ENCODE results near the gene SHLD2. TPM values are rescaled to one million over a fixed set of nuclear protein-coding genes. Genes with fewer than 3 reads are reported as not detected.
"Not testable (repeated sequence)": the region's sequence is repeated elsewhere in the genome, so short reads cannot be mapped to it uniquely, and the experiment has no call there.

SHLD2 gene
- polyA plus RNA-seq, 1 experiment = 7.7 TPM

DNA sequence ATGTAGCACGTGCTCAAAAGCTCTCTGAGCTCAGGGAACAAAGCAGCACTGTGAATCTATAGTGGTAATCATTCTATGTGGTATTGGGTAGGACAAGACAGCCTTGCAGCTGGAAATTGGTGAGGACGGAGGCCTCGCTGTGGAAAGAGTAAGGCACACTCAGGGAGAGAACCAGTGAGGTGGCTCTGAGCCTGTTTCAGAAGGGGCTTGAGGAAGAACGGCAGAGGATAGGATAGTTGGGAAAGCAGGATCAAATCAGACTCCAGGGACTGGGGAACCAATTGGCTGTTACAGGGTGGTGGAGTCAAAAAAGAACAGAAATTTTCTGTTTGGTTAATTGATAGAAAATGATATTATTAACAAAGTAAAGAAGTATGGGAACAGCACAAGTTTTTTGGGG, 74.9 kb downstream of the SHLD2 start:
- DNase-seq (ENCODE audit: low read depth); CTCF ChIA-PET; H3K36me3 ChIP-seq (ENCODE audit: control insufficient read depth, insufficient read depth, low read length); H3K4me3 ChIP-seq (ENCODE audit: low read depth, low read length); H3K27me3 ChIP-seq (ENCODE audit: control insufficient read depth, insufficient read depth, low read length); POLR2A ChIA-PET: not testable (repeated sequence)

DNA sequence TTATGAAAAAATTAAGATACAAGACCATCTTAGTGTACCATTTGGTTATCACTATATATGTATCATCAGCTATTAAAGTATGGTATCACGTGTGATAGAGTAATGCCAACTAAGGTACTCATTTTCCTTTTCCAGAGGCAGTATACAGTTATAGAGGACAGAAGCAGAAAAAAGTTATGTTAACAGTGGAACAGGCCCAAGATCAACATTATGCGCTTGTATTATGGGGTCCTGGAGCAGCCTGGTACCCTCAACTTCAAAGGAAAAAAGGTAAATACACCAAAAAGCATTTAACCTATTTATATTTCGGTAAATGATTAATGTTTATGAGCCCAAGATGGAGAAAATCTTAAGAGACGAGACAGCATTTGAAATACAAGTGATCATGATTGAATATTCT, 75.7 kb downstream of the SHLD2 start:
- POLR2A ChIA-PET, CTCF ChIA-PET: not testable (repeated sequence)

DNA sequence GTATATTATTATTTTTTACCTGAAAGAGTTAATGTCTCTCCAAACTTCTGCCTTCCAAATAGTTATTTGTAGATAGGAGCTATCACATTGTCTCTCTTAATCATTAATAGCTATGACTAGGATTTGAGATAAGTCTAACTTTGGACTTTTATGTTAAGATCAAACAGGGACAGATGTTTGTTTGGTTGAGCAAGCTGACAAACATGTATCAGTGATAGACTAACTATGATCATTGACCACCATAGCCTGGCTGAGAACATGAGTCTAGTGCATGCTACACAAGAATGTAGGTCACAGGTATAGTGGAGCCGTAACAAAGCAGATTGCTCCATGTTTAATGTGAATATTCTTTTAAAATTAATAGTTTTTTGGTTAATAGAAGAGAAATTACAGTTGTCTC, 76.7 kb downstream of the SHLD2 start:
- CTCF ChIA-PET; DNase-seq (ENCODE audit: low read depth): not testable (repeated sequence)

More for the DNA sequence above, 75.7 kb downstream of the SHLD2 start:
- H3K27me3 ChIP-seq (ENCODE audit: control insufficient read depth, insufficient read depth, low read length); H3K36me3 ChIP-seq (ENCODE audit: control insufficient read depth, insufficient read depth, low read length); DNase-seq (ENCODE audit: low read depth); H3K4me3 ChIP-seq (ENCODE audit: low read depth, low read length): not testable (repeated sequence)

DNA sequence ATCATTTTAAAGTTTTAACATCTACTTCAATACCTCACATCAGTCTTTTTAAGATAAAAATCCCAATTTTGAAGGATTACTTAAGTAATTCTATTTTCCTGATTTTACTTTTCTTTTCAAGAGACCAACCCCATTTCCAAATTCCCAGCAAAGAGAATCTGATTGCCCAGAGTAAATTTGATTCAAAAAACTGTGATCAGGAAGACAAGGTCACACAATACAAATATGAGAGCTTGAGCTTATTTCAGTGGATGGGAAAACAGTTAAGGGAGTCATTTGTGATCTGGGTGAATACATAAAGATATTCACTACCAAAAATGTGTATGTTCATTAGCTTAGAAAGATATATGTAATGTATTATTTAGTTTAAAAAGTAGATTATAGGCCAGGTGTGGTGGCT, 77.2 kb downstream of the SHLD2 start:
- H3K4me3 ChIP-seq (ENCODE audit: low read depth, low read length); CTCF ChIA-PET; H3K27me3 ChIP-seq (ENCODE audit: control insufficient read depth, insufficient read depth, low read length); POLR2A ChIA-PET; DNase-seq (ENCODE audit: low read depth); H3K36me3 ChIP-seq (ENCODE audit: control insufficient read depth, insufficient read depth, low read length): not testable (repeated sequence)

More for the DNA sequence above, 76.7 kb downstream of the SHLD2 start:
- H3K4me3 ChIP-seq (ENCODE audit: low read depth, low read length); H3K27me3 ChIP-seq (ENCODE audit: control insufficient read depth, insufficient read depth, low read length); H3K36me3 ChIP-seq (ENCODE audit: control insufficient read depth, insufficient read depth, low read length); POLR2A ChIA-PET: not testable (repeated sequence)

DNA sequence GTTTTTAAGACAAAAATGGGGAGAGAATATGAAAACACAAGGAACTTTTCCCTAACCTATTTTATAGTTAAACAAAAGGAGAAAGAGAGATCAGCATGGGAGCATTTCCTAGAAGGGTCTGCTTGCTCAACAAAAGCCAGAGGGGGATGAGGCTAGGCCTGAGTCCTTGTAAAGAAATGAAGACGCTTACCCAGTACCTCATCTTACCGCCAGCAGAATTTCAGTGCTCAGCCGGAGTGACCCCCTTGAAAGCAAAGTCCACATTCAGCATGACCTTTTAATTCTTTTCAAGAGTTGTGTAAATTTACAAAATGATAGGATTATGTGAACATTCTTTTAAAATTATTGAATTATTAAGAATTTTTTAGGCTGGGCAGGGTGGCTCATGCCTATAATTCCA, 82.6 kb downstream of the SHLD2 start:
- H3K4me3 ChIP-seq (ENCODE audit: low read depth, low read length); DNase-seq (ENCODE audit: low read depth); CTCF ChIA-PET; POLR2A ChIA-PET; H3K27me3 ChIP-seq (ENCODE audit: control insufficient read depth, insufficient read depth, low read length); H3K36me3 ChIP-seq (ENCODE audit: control insufficient read depth, insufficient read depth, low read length): not testable (repeated sequence)

DNA sequence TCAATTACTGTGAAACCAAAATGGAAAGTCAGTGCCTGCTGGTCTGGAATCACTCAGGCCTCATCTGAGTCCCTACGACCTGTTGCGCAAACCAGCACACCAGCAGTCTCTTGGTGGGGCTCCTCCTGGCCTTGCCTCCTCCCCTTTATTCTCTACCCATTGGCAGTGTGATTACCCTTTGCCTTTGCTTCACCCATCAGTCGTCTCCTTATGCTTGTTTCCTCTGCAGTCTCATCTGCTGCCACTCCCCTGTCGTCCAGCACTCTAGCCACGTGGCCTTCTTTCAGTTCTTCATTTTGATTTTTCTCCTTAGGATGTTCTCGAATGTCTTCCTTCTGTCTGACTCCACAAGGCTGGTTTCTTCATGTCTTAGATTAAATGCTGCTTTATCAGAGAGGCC, 89.4 kb downstream of the SHLD2 start:
- CTCF ChIA-PET; POLR2A ChIA-PET; DNase-seq (ENCODE audit: low read depth): not testable (repeated sequence)

DNA sequence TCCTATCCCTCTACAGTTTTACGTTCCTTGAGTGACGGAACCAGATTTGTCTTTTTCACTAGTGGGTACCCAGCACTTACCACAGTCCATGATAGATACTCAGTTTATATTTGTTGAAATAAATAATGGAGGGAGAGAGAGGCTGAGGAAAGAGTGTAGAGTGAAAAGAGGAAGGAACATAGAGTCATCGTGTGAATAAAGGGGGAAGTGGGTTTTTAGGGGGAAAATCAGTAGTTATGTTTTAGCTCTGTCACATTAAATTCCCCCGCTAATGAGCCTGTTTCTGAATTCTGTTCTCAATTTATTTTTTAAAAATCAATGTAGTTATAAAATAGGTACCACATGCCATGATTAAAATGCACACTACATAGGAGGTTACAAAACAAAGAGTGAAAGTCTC, 91.0 kb downstream of the SHLD2 start:
- H3K4me3 ChIP-seq (ENCODE audit: low read depth, low read length); H3K36me3 ChIP-seq (ENCODE audit: control insufficient read depth, insufficient read depth, low read length); H3K27me3 ChIP-seq (ENCODE audit: control insufficient read depth, insufficient read depth, low read length); DNase-seq (ENCODE audit: low read depth); CTCF ChIA-PET; POLR2A ChIA-PET: not testable (repeated sequence)

More for the DNA sequence above, 89.4 kb downstream of the SHLD2 start:
- H3K4me3 ChIP-seq (ENCODE audit: low read depth, low read length); H3K36me3 ChIP-seq (ENCODE audit: control insufficient read depth, insufficient read depth, low read length); H3K27me3 ChIP-seq (ENCODE audit: control insufficient read depth, insufficient read depth, low read length): not testable (repeated sequence)

DNA sequence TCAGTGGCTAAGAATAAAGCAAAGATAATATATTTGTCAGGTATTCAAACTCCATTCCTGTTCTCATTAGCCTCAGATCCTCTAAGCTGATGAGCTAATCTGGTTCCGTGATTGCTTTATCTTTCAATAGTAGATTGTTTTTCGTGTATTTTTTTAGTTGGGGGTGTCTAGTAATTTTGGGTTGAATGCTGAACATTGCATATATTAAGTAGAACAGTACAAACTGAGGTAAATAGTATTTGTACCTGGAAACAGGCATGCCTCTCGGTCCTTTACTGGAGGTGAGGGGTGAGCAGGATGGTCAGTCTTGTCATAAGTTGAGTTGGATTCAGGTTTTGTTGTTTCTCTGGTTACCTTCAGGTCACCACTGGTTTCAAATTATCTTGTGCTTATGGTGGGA, 92.6 kb downstream of the SHLD2 start:
- H3K4me3 ChIP-seq (ENCODE audit: low read depth, low read length); DNase-seq (ENCODE audit: low read depth); CTCF ChIA-PET; H3K36me3 ChIP-seq (ENCODE audit: control insufficient read depth, insufficient read depth, low read length); H3K27me3 ChIP-seq (ENCODE audit: control insufficient read depth, insufficient read depth, low read length); POLR2A ChIA-PET: not testable (repeated sequence)

DNA sequence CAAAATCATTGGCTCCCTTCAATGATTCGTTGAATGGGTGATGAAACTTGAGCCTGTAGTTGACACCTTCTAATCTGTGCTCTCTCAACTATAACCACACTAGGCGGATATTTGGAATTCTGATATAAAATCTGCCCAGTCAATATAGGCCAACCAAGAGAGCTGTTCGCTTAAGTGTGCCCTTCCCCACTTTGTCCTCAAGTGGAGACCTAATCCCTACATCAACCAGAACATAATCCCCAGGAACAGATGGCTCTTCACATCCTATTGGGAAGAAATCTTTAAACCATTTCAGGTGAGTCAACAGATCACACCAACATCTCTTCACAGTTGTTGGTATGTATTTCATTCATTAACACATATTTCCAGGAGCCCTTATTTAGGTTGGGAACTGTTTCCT, 96.8 kb downstream of the SHLD2 start:
- H3K36me3 ChIP-seq (ENCODE audit: control insufficient read depth, insufficient read depth, low read length); CTCF ChIA-PET; H3K27me3 ChIP-seq (ENCODE audit: control insufficient read depth, insufficient read depth, low read length); H3K4me3 ChIP-seq (ENCODE audit: low read depth, low read length); DNase-seq (ENCODE audit: low read depth); POLR2A ChIA-PET: not testable (repeated sequence)

DNA sequence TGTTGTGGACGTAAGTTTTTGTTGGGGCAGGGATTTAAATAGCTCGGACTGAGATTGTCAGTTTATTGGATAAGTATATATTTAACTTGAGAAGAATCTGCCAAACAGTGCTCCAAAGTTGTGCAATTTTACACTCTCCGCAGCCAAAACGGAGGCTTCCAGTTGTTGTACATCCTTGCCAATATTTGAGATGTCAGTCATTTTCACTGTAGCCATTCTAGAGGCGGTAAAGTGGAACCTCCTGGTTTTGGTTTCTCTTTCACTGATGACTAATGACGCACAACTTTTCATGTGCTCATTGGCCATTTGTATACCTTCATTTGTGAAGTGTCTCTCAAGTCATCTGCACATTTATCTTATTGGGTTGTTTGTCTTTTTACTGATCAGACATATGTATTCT, 105.9 kb downstream of the SHLD2 start:
- POLR2A ChIA-PET; H3K27me3 ChIP-seq (ENCODE audit: control insufficient read depth, insufficient read depth, low read length); H3K4me3 ChIP-seq (ENCODE audit: low read depth, low read length); H3K36me3 ChIP-seq (ENCODE audit: control insufficient read depth, insufficient read depth, low read length); CTCF ChIA-PET; DNase-seq (ENCODE audit: low read depth): not testable (repeated sequence)

DNA sequence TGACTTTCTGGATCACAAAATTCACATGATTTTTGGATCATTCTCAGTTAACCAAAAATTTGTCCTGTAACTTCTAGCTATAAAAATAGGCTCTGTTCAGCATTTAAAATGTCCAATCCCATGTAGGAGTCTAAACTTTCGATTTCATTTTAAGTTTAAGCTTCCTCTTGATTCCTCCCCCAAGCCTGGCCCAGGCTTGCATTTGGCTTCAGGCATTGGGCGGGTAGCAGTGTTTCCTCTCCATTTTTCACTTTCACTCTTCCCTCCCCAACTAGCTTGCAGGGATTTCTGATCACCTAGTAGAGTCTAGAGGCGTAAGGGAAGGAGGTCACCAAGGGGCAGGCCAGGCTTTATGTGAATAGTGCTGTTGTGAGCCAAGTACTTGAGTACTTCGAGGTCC, 109.8 kb downstream of the SHLD2 start:
- H3K4me3 ChIP-seq (ENCODE audit: low read depth, low read length); POLR2A ChIA-PET; CTCF ChIA-PET; H3K36me3 ChIP-seq (ENCODE audit: control insufficient read depth, insufficient read depth, low read length); DNase-seq (ENCODE audit: low read depth); H3K27me3 ChIP-seq (ENCODE audit: control insufficient read depth, insufficient read depth, low read length): not testable (repeated sequence)

DNA sequence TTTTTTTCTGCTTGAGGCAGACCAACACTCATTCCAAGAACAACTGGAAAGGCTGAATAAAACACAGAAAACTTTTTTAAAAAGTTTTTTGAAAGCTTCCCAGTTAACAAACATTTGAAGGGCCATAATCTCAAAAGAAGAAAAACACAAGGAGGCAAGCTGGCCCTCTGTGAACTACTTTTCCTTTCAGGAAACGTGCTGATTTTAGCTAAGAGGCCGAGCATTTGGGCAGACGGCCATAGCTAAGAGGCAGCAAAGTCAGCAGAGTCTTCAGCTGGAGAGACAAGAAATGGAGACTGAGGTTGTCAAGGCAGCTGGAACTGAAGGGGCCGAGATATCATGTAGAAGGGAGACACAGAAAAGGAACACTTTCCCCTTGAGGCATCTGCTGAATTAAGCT, 111.9 kb downstream of the SHLD2 start:
- H3K27me3 ChIP-seq (ENCODE audit: control insufficient read depth, insufficient read depth, low read length); H3K4me3 ChIP-seq (ENCODE audit: low read depth, low read length); POLR2A ChIA-PET; DNase-seq (ENCODE audit: low read depth); CTCF ChIA-PET; H3K36me3 ChIP-seq (ENCODE audit: control insufficient read depth, insufficient read depth, low read length): not testable (repeated sequence)

DNA sequence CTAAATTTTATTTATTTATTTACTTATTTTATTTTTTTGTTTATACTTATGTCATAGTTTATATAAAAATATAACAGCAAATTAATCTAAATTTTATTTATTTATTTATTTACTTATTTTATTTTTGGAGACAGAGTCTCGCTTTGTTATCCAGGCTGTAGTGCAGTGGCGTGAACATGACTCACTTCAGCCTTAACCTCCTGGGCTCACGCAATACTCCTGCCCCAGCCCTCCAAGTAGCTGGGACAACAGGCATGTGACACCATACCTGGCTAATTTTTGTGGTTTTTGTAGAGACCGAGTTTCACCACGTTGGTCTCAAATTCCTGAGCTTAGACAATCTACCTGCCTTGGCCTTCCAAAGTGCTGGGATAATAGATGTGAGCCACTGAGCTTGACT, 115.3 kb downstream of the SHLD2 start:
- H3K4me3 ChIP-seq (ENCODE audit: low read depth, low read length); H3K27me3 ChIP-seq (ENCODE audit: control insufficient read depth, insufficient read depth, low read length); H3K36me3 ChIP-seq (ENCODE audit: control insufficient read depth, insufficient read depth, low read length); CTCF ChIA-PET; DNase-seq (ENCODE audit: low read depth); POLR2A ChIA-PET: not testable (repeated sequence)

DNA sequence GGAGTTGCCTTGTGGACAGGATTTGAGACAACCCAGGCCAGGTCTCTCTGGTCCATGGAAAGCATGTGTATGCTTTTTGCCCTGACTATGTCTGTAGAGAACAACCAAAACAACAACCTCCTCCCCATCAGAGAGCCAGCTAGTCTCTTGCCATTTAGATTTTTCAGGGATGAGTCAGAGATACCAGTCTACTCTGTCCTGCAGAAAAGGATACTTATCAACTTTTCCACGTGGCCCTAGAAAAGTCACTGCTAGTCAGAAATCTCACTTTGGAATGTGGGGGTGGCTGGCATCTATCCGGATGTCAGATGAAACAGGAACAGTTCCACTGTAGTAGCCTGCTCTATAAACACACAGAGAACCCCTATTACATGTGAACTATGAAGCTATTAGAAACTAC, 116.8 kb downstream of the SHLD2 start:
- H3K27me3 ChIP-seq (ENCODE audit: control insufficient read depth, insufficient read depth, low read length); DNase-seq (ENCODE audit: low read depth); H3K36me3 ChIP-seq (ENCODE audit: control insufficient read depth, insufficient read depth, low read length); POLR2A ChIA-PET; H3K4me3 ChIP-seq (ENCODE audit: low read depth, low read length); CTCF ChIA-PET: not testable (repeated sequence)

All from BJ (cell line).